Transverse colon (tissue), 4 donors: ENCODE data around the gene GLI3. TPM values are rescaled to one million over a fixed set of nuclear protein-coding genes. Genes with fewer than 3 reads are reported as not detected.

Source experiments
- DNase-seq: peaks from one replicate; pipeline ENCODE4 v3.0.0-alpha.2; 2019
- H3K27ac ChIP-seq, 4 donors: fragments of 200-600 bp; sonication (generic); 2 replicates each; pipeline ENCODE4 v1.5.1; 2016 to 2018; ENCODE audit warnings: inconsistent platforms in 4 of 4
- H3K27me3 ChIP-seq: fragments of 200-600 bp; sonication (generic); 2 replicates; pipeline ENCODE4 v1.5.1; 2017; ENCODE audit warnings: inconsistent platforms
- H3K36me3 ChIP-seq, 4 donors: fragments of 200-600 bp; sonication (generic); 2 replicates each; pipeline ENCODE4 v1.5.1; 2017 to 2019; ENCODE audit warnings: inconsistent platforms in 4 of 4
- H3K4me1 ChIP-seq, 4 donors: fragments of 200-600 bp; sonication (generic); 2 replicates each; pipeline ENCODE4 v1.5.1; 2017 to 2020; ENCODE audit warnings: inconsistent platforms in 4 of 4
- H3K4me3 ChIP-seq, 4 donors: fragments of 200-600 bp; sonication (generic); 1 replicate in 1 of 4; 2 replicates in 3 of 4; pipeline versions ENCODE4 v1.5.1 to v1.6.1; 2017 to 2019; ENCODE audit warnings: inconsistent platforms in 4 of 4
- H3K9me3 ChIP-seq, 2 donors: fragments of 200-600 bp; sonication (generic); 2 replicates each; pipeline ENCODE4 v1.5.1; 2017 to 2019; ENCODE audit warnings: inconsistent platforms in 2 of 2
- EP300 ChIP-seq: sonication (generic); formaldehyde crosslinking; IDR thresholded peaks from one replicate; pipeline ENCODE4 v1.6.1; 2017; ENCODE audit warnings: antibody characterized with exemption, low read depth
- POLR2A ChIP-seq: fragments of 450-650 bp; IDR thresholded peaks from one replicate; pipeline ENCODE4 v1.6.1; 2016; ENCODE audit warnings: antibody characterized with exemption, mild to moderate bottlenecking, moderate library complexity
- POLR2AphosphoS5 ChIP-seq, 3 donors: sonication (generic); formaldehyde crosslinking; IDR thresholded peaks; one replicate each; pipeline ENCODE4 v1.6.1; 2016; ENCODE audit warnings: antibody characterized with exemption in 3 of 3
- whole genome bisulfite sequencing, 2 donors: methylation state at CpG; one replicate each; pipeline ENCODE4 v1.1.5; 2018; ENCODE audit warnings: low coverage in 1 of 2; 5-methylcytosine and 5-hydroxymethylcytosine counted together
- in situ Hi-C, 4 donors: fragments of 200-750 bp; cut with MboI; loops; one replicate each; pipeline versions ENCODE4 v1.15.0 to v1.15.1; 2017; ENCODE audit warnings: low sequenced_read_pairs in 3 of 4, low pct_ligation_motif_present in 1 of 4, low pct_unique_long_range_greater_than_20kb in 1 of 4
- intact Hi-C: fragments of 100-400 bp; cut with DNase I; formaldehyde crosslinking; loops from one replicate; pipeline ENCODE4 v1.15.1; 2023; ENCODE audit warnings: low total_unique reads
- total RNA-seq, 4 donors: library from RNA; depleted of rRNA; stranded (reverse); fragments of >200 nt; gene quantifications; one replicate each; pipeline ENCODE4 v1.1.0, GENCODE V29; 2016
- TF ChIP-seq, protein P1 (sequence below), 5 experiments: fragments of 200-600 bp in 3 of 5; fragments of 450-650 bp in 2 of 5; sonication (generic) in 3 of 5; IDR thresholded peaks; 1 replicate in 2 of 5; 2 replicates in 3 of 5; pipeline ENCODE4 v1.5.1; 2016 to 2017; ENCODE audit warnings: antibody characterized with exemption in 5 of 5, inconsistent platforms in 3 of 5, mild to moderate bottlenecking in 2 of 5, moderate library complexity in 1 of 5

The GLI3 gene
- total RNA-seq, 4 donors from 2014 or later = 3.7 to 41.1 (median 5.3) TPM

DNA sequence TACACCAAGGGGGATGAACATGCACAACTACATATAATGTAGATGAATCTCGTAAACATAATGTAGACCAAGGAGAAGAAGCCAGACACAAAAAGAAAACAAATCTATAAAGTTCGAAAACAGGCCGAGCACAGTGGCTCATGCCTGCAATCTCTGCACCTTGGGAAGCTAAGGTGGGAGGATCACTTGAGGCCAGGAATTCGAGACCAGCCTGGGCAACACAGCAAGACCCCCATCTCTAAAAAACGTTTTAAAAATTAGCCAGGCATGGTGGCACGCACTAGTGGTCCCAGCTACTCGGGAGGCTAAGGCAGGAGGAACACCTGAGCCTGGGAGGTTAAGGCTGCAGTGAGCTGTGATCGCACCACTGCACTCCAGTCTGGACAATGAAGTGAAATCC is 68.5 kb downstream of the GLI3 start:
- no peak overlapping the region for H3K4me3 ChIP-seq
- H3K27me3 ChIP-seq = no peaks in the 10 kb centered on the region
- peaks cover 0 to 9% (median 8%) of the 10 kb centered on the region in 4 donors for H3K4me1 ChIP-seq
- in situ Hi-C loops = no loop called here
- H3K36me3 ChIP-seq = no peaks in the 10 kb centered on the region
- 86 to 88% methylated on average over 8 of the region's 8 CpGs for whole genome bisulfite sequencing, 2 donors
- no peaks in the 10 kb centered on the region for H3K9me3 ChIP-seq
- TF ChIP-seq, protein P1, sequence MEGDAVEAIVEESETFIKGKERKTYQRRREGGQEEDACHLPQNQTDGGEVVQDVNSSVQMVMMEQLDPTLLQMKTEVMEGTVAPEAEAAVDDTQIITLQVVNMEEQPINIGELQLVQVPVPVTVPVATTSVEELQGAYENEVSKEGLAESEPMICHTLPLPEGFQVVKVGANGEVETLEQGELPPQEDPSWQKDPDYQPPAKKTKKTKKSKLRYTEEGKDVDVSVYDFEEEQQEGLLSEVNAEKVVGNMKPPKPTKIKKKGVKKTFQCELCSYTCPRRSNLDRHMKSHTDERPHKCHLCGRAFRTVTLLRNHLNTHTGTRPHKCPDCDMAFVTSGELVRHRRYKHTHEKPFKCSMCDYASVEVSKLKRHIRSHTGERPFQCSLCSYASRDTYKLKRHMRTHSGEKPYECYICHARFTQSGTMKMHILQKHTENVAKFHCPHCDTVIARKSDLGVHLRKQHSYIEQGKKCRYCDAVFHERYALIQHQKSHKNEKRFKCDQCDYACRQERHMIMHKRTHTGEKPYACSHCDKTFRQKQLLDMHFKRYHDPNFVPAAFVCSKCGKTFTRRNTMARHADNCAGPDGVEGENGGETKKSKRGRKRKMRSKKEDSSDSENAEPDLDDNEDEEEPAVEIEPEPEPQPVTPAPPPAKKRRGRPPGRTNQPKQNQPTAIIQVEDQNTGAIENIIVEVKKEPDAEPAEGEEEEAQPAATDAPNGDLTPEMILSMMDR (IDR thresholded peaks at IDR 0.05) = no peak
- TF ChIP-seq POLR2A = no peak
- no peak for TF ChIP-seq POLR2AphosphoS5 (IDR thresholded peaks at IDR 0.05)
- no peak for TF ChIP-seq EP300
- H3K27ac ChIP-seq = no peak overlapping the region
- intact Hi-C loops = no loop called here
- DNase-seq = no peak

- no peak overlapping the region for H3K27ac ChIP-seq
- H3K4me1 ChIP-seq = peaks cover 0 to 9% (median 8%) of the 10 kb centered on the region in 4 donors
- in situ Hi-C loops (no loop called here), intact Hi-C loops (no loop called here)
- H3K4me3 ChIP-seq = no peak overlapping the region
- TF ChIP-seq POLR2AphosphoS5 (IDR thresholded peaks at IDR 0.05) (no peak), POLR2A (no peak), EP300 (no peak)
- TF ChIP-seq, protein P1 (IDR thresholded peaks at IDR 0.05) = no peak
- no peaks in the 10 kb centered on the region for H3K36me3 ChIP-seq
- no peak for DNase-seq
- H3K9me3 ChIP-seq = no peaks in the 10 kb centered on the region
- no peaks in the 10 kb centered on the region for H3K27me3 ChIP-seq
These were observed 69.3 kb downstream of the GLI3 start for GRCh38 chr7:42167631-42168236.

- no peak overlapping the region for H3K4me3 ChIP-seq
- no peak overlapping the region for H3K27ac ChIP-seq
- 31 to 45% methylated on average over 2 of the region's 2 CpGs for WGBS, 2 donors
- no peaks in the 10 kb centered on the region for H3K9me3 ChIP-seq
- TF ChIP-seq POLR2AphosphoS5 (IDR thresholded peaks at IDR 0.05) = no peak
- no peak for TF ChIP-seq POLR2A
- TF ChIP-seq, protein P1 (IDR thresholded peaks at IDR 0.05) = no peak
- no peak for TF ChIP-seq EP300
- in situ Hi-C loops (no loop called here), intact Hi-C loops (no loop called here)
- H3K4me1 ChIP-seq = peaks cover 0 to 12% (median 8%) of the 10 kb centered on the region in 4 donors
- DNase-seq = no peak
- no peaks in the 10 kb centered on the region for H3K27me3 ChIP-seq
- no peaks in the 10 kb centered on the region for H3K36me3 ChIP-seq
These were observed 69.8 kb downstream of the GLI3 start for GRCh38 chr7:42167206-42167605.

- in situ Hi-C loops = no loop called here
- DNase-seq = no peak
- Histone ChIP-seq H3K4me3 (no peak overlapping the region), H3K27ac (no peak overlapping the region), H3K4me1 (peaks cover 0 to 12% (median 8%) of the 10 kb centered on the region in 4 donors), H3K27me3 (no peaks in the 10 kb centered on the region), H3K9me3 (no peaks in the 10 kb centered on the region), H3K36me3 (no peaks in the 10 kb centered on the region)
- WGBS, 2 donors = 84 to 100% methylated on average over 3 to 5 of the region's 5 CpGs
- no peak for TF ChIP-seq EP300
- TF ChIP-seq POLR2AphosphoS5 (IDR thresholded peaks at IDR 0.05) = no peak
- TF ChIP-seq POLR2A = no peak
- TF ChIP-seq, protein P1 (IDR thresholded peaks at IDR 0.05) = no peak
- intact Hi-C loops = no loop called here
These were observed 72.1 kb downstream of the GLI3 start for GRCh38 chr7:42164881-42165428.
